GM18861 (cell line): ENCODE results near the gene ARHGAP31.
"Not testable (repeated sequence)": the region's sequence is repeated elsewhere in the genome, so short reads cannot be mapped to it uniquely, and the experiment has no call there.

Source experiments
- ATAC-seq: cut with Tn5 transposase; IDR thresholded peaks from one replicate; pipeline ENCODE4 v1.9.1; 2021; ENCODE audit not compliant: unreplicated experiment

The ARHGAP31 gene, protein sequence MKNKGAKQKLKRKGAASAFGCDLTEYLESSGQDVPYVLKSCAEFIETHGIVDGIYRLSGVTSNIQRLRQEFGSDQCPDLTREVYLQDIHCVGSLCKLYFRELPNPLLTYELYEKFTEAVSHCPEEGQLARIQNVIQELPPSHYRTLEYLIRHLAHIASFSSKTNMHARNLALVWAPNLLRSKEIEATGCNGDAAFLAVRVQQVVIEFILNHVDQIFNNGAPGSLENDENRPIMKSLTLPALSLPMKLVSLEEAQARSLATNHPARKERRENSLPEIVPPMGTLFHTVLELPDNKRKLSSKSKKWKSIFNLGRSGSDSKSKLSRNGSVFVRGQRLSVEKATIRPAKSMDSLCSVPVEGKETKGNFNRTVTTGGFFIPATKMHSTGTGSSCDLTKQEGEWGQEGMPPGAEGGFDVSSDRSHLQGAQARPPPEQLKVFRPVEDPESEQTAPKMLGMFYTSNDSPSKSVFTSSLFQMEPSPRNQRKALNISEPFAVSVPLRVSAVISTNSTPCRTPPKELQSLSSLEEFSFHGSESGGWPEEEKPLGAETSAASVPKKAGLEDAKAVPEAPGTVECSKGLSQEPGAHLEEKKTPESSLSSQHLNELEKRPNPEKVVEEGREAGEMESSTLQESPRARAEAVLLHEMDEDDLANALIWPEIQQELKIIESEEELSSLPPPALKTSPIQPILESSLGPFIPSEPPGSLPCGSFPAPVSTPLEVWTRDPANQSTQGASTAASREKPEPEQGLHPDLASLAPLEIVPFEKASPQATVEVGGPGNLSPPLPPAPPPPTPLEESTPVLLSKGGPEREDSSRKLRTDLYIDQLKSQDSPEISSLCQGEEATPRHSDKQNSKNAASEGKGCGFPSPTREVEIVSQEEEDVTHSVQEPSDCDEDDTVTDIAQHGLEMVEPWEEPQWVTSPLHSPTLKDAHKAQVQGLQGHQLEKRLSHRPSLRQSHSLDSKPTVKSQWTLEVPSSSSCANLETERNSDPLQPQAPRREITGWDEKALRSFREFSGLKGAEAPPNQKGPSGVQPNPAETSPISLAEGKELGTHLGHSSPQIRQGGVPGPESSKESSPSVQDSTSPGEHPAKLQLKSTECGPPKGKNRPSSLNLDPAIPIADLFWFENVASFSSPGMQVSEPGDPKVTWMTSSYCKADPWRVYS (N-terminal part only)

GRCh38 chr3:119293871-119294695 lies at the start of gene ARHGAP31:
TSS of gene ARHGAP31 (plus strand) at chr3:119294383. CDS start at chr3:119294905, 522 bp downstream.
- ATAC-seq = peak; percentile 61

DNA sequence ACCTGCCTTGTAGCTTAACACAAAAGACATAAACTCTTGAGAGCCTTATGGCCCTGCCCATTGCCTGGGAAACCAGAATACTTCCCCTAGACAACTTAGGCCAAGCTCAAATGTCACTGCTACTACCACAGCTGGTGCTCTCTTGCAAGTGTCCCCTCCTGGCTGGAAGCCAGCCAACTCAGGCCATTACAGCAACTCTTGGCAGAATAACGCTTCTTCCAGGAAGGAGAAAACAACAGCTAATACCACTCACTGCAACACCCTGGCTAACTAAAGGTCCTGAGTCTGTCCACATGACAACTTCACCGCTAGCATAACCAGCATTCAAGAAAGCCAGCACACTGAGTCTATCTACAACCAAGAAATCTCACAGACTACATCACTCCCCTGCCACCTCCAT lies 48.4 kb upstream of the ARHGAP31 start:
- no peak for ATAC-seq

- no peak for ATAC-seq
Observed at GRCh38 chr3:119255214-119255613, 39.0 kb upstream of the ARHGAP31 start.

DNA sequence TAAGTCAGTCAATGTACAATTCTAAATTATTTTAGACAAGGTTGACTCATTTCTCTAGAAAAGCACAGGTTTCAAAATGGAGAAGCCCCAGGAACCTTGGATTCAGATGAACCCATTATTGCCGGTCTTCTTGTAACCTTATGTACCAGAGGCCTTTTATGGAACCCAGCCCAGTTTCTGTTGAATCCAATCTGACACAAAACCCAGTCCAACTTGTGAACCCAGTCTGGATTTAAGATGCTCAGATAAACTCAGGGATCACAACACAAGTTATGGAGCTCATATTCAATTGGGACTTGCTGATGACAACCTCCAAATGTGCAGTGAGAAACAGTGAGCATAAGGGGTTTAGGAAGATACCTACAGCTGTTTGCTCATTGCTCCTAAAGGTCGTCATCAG lies 37.1 kb upstream of the ARHGAP31 start:
- ATAC-seq = no peak

GRCh38 chr3:119257654-119258410 lies 36.4 kb upstream of the ARHGAP31 start:
- ATAC-seq = peak; percentile 67

DNA sequence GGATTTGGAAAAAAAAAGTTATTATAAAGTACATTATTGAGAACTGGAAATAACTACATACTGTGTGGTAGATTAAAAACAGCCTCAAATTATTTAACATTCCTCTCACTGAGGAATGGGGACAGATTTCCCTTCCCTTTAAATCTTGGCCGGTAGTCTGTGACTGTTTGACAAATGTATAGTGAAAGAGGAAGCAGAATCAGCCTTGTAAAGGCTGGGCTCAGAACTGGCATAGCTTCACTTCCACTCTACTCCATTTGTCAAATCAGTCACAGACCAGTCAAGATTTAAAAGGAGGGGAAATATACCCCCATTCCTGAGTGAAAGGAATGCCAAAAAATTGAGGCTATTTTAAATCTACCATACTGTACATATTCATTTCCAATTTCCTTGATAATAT lies 35.3 kb upstream of the ARHGAP31 start:
- peak; percentile 95 for ATAC-seq

GRCh38 chr3:119259821-119260220 lies 34.4 kb upstream of the ARHGAP31 start:
- no peak for ATAC-seq

DNA sequence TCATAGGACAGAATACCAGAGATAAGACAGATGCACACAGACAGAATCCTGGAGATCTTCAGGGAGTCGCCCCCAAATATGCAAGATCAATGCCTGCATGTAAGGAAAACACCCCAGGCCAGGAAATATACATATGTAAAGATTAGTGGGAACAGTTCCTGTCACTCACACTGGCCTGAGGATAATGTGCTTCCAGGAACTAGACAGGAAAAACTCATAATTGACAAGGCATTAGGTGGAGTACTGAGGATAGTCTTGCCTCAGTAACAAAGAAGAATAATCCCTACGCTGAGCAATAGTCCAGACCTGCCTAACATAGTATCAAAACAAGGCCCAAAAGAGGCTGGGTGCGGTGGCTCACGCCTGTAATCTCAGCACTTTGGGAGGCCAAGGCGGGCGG lies 33.1 kb upstream of the ARHGAP31 start:
- ATAC-seq = no peak

DNA sequence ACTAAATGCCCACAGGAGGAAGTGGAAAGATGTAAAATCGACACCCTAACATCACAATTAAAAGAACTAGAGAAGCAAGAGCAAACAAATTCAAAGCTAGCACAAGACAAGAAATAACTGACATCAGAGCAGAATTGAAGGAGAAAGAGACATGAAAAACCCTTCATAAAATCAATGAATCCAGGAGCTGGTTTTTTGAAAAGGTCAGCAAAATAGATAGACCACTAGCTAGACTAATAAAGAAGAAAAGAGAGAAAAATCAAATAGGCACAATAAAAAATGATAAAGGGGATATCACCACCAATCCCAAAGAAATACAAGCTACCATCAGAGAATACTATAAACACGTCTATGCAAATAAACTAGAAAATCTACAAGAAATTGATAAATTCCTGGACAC lies 24.0 kb upstream of the ARHGAP31 start:
- not testable (repeated sequence) for ATAC-seq

DNA sequence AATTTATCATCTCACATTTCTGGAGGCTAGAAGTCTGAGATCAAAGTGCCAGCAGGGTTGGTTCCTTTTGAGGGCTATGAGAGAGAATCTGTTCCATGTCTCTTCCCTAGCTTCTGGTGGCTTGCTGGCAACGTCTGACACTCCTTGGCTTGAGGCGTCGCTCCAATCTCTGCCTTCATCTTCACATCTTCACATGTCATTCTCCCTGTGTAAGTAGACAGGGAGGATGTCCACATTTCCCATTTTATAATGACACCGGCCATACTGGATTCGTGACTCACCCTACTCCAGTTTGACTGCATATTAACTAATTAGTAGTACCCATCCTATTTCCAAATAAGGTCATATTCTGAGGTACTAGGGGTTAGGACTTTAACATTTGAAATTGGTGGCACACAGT lies 17.5 kb upstream of the ARHGAP31 start:
- no peak for ATAC-seq

- no peak for ATAC-seq
Observed at GRCh38 chr3:119279101-119279554, 15.1 kb upstream of the ARHGAP31 start.

DNA sequence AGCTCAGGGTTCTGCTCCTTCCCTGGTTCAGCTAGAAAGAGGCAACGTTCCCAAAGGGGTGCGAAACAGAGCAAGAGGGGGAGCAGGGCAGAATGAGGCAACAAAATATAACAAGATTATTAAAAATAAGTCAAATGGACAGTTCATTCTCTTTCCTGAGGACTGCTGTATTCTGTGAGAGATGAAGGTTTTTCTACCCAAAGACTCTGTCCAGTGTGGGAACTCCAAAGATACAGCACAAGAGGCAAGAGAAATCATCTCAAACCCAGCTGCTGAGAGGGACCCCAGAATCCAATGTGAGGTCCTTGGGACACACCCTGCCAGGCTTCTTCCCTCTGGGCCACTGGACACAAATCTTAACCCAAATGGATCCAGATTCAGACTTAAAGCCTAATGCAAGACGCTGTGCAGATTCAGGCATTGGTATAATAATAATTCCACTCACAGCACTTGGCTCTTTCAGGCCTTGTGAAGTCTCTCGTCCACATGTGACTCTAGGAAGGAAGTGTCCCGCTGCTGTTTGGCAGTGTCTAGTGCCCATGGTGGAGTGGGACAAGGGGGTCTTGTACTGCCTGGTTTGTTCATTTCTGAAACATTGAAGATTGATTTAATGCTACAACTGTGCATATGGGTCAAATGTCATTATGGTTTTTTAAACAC lies 14.5 kb upstream of the ARHGAP31 start:
- ATAC-seq = no peak

DNA sequence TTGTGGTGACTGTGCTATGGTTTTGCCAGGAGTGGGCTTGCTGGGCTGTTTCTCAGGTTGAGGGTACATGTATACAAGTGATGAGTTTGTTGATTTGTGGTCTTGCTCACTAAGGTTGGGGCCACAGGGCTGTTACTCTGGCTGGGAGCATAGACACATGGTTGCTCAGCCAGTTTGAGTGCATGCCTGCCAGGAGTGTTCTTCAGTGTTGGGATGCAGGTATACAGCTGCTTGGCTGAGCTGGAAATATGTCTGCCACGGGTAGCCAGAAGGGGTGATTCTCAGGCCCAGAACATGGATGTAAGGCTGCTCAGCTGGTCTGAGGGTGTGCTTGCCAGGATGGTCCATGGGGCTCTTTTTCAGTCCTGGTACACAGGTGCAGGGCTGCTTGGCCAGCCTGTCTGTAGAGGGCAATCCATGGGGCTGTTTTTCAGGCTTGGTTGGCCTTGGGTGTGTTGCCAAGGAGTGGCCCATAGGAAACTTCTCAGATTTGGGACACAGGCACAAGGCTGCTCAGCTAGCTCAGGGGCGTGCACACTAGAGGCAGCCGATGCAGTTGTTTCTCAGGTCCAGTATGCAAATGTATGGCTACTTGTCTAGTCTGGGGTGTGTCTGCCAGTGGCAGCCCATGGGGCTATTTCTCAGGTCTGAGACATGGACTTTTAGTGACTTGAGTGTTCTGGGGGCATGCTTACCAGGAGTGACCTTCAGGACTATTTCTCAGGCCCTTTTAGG lies 5.3 kb upstream of the ARHGAP31 start:
- ATAC-seq = no peak

GRCh38 chr3:119289404-119289770 lies 4.8 kb upstream of the ARHGAP31 start:
- ATAC-seq = no peak

DNA sequence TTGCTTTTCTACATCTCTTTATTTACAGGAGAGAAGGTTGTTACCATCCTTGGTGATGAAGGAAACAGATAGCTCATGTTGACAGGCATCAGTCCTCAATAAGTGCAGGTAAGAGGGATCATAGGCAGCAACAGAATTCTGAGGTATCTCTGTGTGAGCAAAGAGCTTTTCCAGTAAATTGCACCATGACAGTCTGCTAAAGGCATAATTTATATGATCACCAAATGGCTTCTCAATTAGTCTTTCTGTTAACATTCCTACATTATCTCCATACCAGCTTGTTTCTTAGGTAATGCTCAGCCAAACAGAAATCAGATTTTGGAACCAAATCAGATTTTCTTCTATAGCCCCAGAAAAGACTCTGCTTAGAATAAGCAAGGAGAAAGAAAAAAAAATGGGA lies 3.6 kb upstream of the ARHGAP31 start:
- ATAC-seq = no peak

GRCh38 chr3:119291062-119291700 lies 3.0 kb upstream of the ARHGAP31 start:
- ATAC-seq = no peak

GRCh38 chr3:119292666-119293065 lies 1.5 kb upstream of the ARHGAP31 start:
- no peak for ATAC-seq
